Spleen (tissue), 11 donors: ENCODE data around the gene MAG. TPM values are rescaled to one million over a fixed set of nuclear protein-coding genes. Genes with fewer than 3 reads are reported as not detected.

Experiments
- DNase-seq: peaks from one replicate; pipeline ENCODE4 v3.0.0-alpha.2; 2020
- H3K27ac ChIP-seq, 8 donors: fragments of 200-600 bp; sonication (generic) in 7 of 8; 1 replicate in 4 of 8; 2 replicates in 4 of 8; pipeline versions ENCODE4 v1.5.0 to v1.8.0; 2016 to 2021; ENCODE audit warnings: inconsistent platforms in 4 of 8, mild to moderate bottlenecking in 4 of 8, moderate library complexity in 1 of 8
- H3K27me3 ChIP-seq, 7 donors: fragments of 200-600 bp; sonication (generic) in 6 of 7; replicated peaks in 1 of 7; 1 replicate in 4 of 7; 2 replicates in 3 of 7; pipeline versions ENCODE4 v1.5.0 to v1.8.0; 2016 to 2021; ENCODE audit warnings: inconsistent platforms in 3 of 7, mild to moderate bottlenecking in 1 of 7
- H3K36me3 ChIP-seq, 6 donors: fragments of 200-600 bp; sonication (generic) in 5 of 6; 1 replicate in 4 of 6; 2 replicates in 2 of 6; pipeline versions ENCODE4 v1.5.0 to v1.8.0; 2016 to 2021; ENCODE audit warnings: inconsistent platforms in 2 of 6
- H3K4me1 ChIP-seq, 6 donors: fragments of 200-600 bp; sonication (generic) in 5 of 6; 1 replicate in 3 of 6; 2 replicates in 3 of 6; pipeline versions ENCODE4 v1.5.0 to v1.8.0; 2016 to 2021; ENCODE audit warnings: inconsistent platforms in 3 of 6
- H3K4me3 ChIP-seq, 8 donors: fragments of 200-600 bp; sonication (generic) in 7 of 8; 1 replicate in 4 of 8; 2 replicates in 4 of 8; pipeline versions ENCODE4 v1.5.0 to v1.8.0; 2016 to 2021; ENCODE audit warnings: inconsistent platforms in 4 of 8, mild to moderate bottlenecking in 4 of 8, moderate library complexity in 2 of 8
- H3K9me3 ChIP-seq, 8 donors: fragments of 200-600 bp; sonication (generic) in 7 of 8; 1 replicate in 4 of 8; 2 replicates in 4 of 8; pipeline versions ENCODE4 v1.5.0 to v1.8.0; 2016 to 2021; ENCODE audit warnings: inconsistent platforms in 4 of 8
- CTCF ChIP-seq, 11 experiments: fragments of 200-600 bp in 7 of 11; fragments of 450-650 bp in 4 of 11; sonication (generic) in 4 of 11; IDR thresholded peaks in 8 of 11; conservative IDR thresholded peaks in 3 of 11; 1 replicate in 7 of 11; 2 replicates in 4 of 11; pipeline versions ENCODE4 v1.4.0 to v1.8.0; 2016 to 2021; ENCODE audit warnings: antibody characterized with exemption in 11 of 11, inconsistent platforms in 4 of 11, mild to moderate bottlenecking in 1 of 11
- POLR2A ChIP-seq, 3 donors: fragments of 450-650 bp; IDR thresholded peaks; one replicate each; pipeline ENCODE4 v1.5.1; 2017; ENCODE audit warnings: antibody characterized with exemption in 3 of 3, mild to moderate bottlenecking in 1 of 3
- POLR2AphosphoS5 ChIP-seq, 3 donors: sonication (generic); formaldehyde crosslinking; IDR thresholded peaks; one replicate each; pipeline ENCODE4 v1.5.1; 2017; ENCODE audit warnings: antibody characterized with exemption in 3 of 3
- WGBS, 5 donors: extraction: QIAGEN DNeasy Blood & Tissue Kit in 3 of 5; methylation state at CpG; one replicate each; pipeline versions ENCODE4 v1.1.5 to v1.1.7; 2013 to 2018; 5-methylcytosine and 5-hydroxymethylcytosine counted together
- intact Hi-C: fragments of 100-400 bp; cut with DNase I; formaldehyde crosslinking; loops from one replicate; pipeline ENCODE4 v1.15.0; 2023; ENCODE audit warnings: low total_unique reads
- polyA plus RNA-seq, 3 donors: library from polyadenylated mRNA; stranded (reverse); fragments of 200-250 nt; gene quantifications; one replicate each; pipeline ENCODE4 v1.2.1, GENCODE V29; 2013
- total RNA-seq, 7 donors: library from RNA; depleted of rRNA in 3 of 7; stranded (reverse); fragments of >200 nt in 3 of 7; fragmentation: NEBNext Ultra II Directional in 4 of 7; extraction: Animal tissue kit (Norgen Biotek cat#: 25700) in 4 of 7; gene quantifications; one replicate each; pipeline versions ENCODE4 v1.1.0 to v1.2.1, GENCODE V29; 2016 to 2021
- donor health status: healthy with polysubstance abuse.
- donor health status: DM: no; HTN: no; CAD: no; lungs with moderate emphysema.
- donor health status: DM: no; HTN: no; CAD: no.
- donor health status: Bipolar disorder and iron deficiency.
- donor health status: healthy.
- donor health status: DM: no; HTN: no; CAD: no.
- donor health status: DM: yes; HTN: yes; CAD: no.

Gene MAG
- total and polyA plus RNA-seq, 10 donors, result 0.07 to 55.2 (median 0.38) TPM; not detected in 2

GRCh38 chr19:35294859-35295791, 3.2 kb downstream of the MAG start:
- H3K27ac ChIP-seq, result peak overlapping the region in 2 of 8 donors; percentile 33 to 41
- DNase-seq, result no peak
- H3K4me1 ChIP-seq, result peaks cover 7 to 22% (median 17%) of the 10 kb centered on the region in 6 donors
- intact Hi-C loops, result no loop called here
- H3K36me3 ChIP-seq, result no peaks in the 10 kb centered on the region
- H3K4me3 ChIP-seq, result peak overlapping the region in 1 of 8 donors; percentile 27
- 36 to 56% (median 44%) methylated on average over 14 to 25 of the region's 25 CpGs for WGBS, 5 donors
- TF ChIP-seq CTCF (IDR thresholded peaks at IDR 0.05 in 8 of 11, conservative IDR thresholded peaks at IDR 0.05 in 3 of 11) (no peak), POLR2A (IDR thresholded peaks at IDR 0.05) (no peak), POLR2AphosphoS5 (IDR thresholded peaks at IDR 0.05) (no peak)
- H3K27me3 ChIP-seq, result peaks cover 0 to 24% (median 0%) of the 10 kb centered on the region in 7 donors
- H3K9me3 ChIP-seq, result no peaks in the 10 kb centered on the region

GRCh38 chr19:35295792-35296462, 4.0 kb downstream of the MAG start:
- TF ChIP-seq POLR2AphosphoS5 (IDR thresholded peaks at IDR 0.05) (peak; percentile 40 to 75 (median 66)), POLR2A (IDR thresholded peaks at IDR 0.05) (no peak)
- Histone ChIP-seq H3K27ac (peak overlapping the region in 5 of 8 donors; percentile 4 to 44 (median 38)), H3K4me1 (peaks cover 7 to 22% (median 17%) of the 10 kb centered on the region in 6 donors), H3K4me3 (peak overlapping the region in 1 of 8 donors; percentile 27), H3K36me3 (no peaks in the 10 kb centered on the region), H3K9me3 (no peaks in the 10 kb centered on the region), H3K27me3 (peaks cover 0 to 30% (median 0%) of the 10 kb centered on the region in 7 donors)
- intact Hi-C loops, result no loop called here
- 18 to 29% (median 20%) methylated on average over 22 to 24 of the region's 24 CpGs for WGBS, 5 donors
- DNase-seq, result peak; percentile 91

GRCh38 chr19:35296644-35297514, 4.9 kb downstream of the MAG start:
- Histone ChIP-seq H3K27ac (peak overlapping the region in 1 of 8 donors; percentile 4), H3K36me3 (no peaks in the 10 kb centered on the region), H3K4me3 (no peak overlapping the region), H3K4me1 (peaks cover 7 to 22% (median 17%) of the 10 kb centered on the region in 6 donors), H3K9me3 (no peaks in the 10 kb centered on the region), H3K27me3 (peaks cover 0 to 30% (median 0%) of the 10 kb centered on the region in 7 donors)
- no peak for TF ChIP-seq POLR2AphosphoS5 (IDR thresholded peaks at IDR 0.05)
- no peak for TF ChIP-seq POLR2A (IDR thresholded peaks at IDR 0.05)
- no peak for TF ChIP-seq CTCF (IDR thresholded peaks at IDR 0.05 in 8 of 11, conservative IDR thresholded peaks at IDR 0.05 in 3 of 11)
- no peak for DNase-seq
- intact Hi-C loops, result no loop called here
- 81 to 90% (median 86%) methylated on average over 7 of the region's 7 CpGs for WGBS, 5 donors

GRCh38 chr19:35297515-35297848, 5.5 kb downstream of the MAG start:
- no peak overlapping the region for H3K27ac ChIP-seq
- H3K4me3 ChIP-seq, result no peak overlapping the region
- 92 to 98% (median 94%) methylated on average over 3 of the region's 3 CpGs for WGBS, 5 donors
- H3K9me3 ChIP-seq, result no peaks in the 10 kb centered on the region
- no peaks in the 10 kb centered on the region for H3K36me3 ChIP-seq
- H3K27me3 ChIP-seq, result peaks cover 0 to 30% (median 0%) of the 10 kb centered on the region in 7 donors
- no peak for DNase-seq
- intact Hi-C loops, result no loop called here
- TF ChIP-seq CTCF (IDR thresholded peaks at IDR 0.05 in 8 of 11, conservative IDR thresholded peaks at IDR 0.05 in 3 of 11) (no peak), POLR2AphosphoS5 (IDR thresholded peaks at IDR 0.05) (no peak)
- H3K4me1 ChIP-seq, result peaks cover 7 to 22% (median 17%) of the 10 kb centered on the region in 6 donors
